Measurements from ENCODE around the gene PDS5A. TPM values are rescaled to one million over a fixed set of nuclear protein-coding genes. Genes with fewer than 3 reads are reported as not detected.

Gene PDS5A
- polyA plus RNA-seq, 6 donors from 2014 or later = 34.6 to 58.1 (median 41.0) TPM

DNA sequence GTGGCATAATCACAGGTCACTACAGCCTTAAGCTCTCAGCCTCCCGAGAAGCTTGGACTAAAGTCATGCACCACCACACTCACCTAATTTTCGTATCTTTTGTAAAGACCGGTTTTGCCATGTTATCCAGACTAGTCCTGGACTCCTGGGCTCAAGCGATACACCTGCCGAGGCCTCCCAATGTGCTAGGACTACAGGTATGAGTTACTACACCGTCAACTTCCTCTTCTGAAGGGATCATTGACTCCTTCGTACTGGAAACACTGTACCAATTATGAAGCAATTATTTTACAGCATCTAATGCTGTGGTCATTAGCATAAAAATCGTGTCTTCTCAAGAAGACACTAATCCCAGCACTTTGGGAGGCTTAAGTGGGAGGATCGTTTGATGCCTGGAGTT is 35.2 kb downstream of the PDS5A start:
- H3K4me1 Mint-ChIP-seq = peaks cover 39 to 91% (median 51%) of the 10 kb centered on the region in 3 donors
- H3K27ac Mint-ChIP-seq = peak overlapping the region in 5 of 6 donors; percentile 3 to 100 (median 78)
- DNase-seq (no peak), ATAC-seq (ENCODE audit: low read depth in 2 of 2) (peak in 1 of 2 donors; percentile 17)
- no peaks in the 10 kb centered on the region for H3K27me3 Mint-ChIP-seq
- peak overlapping the region in 5 of 8 donors; percentile 13 to 73 (median 34) for H3K4me3 Mint-ChIP-seq
- H3K9me3 Mint-ChIP-seq = no peaks in the 10 kb centered on the region
- H3K36me3 Mint-ChIP-seq = no peaks in the 10 kb centered on the region

DNA sequence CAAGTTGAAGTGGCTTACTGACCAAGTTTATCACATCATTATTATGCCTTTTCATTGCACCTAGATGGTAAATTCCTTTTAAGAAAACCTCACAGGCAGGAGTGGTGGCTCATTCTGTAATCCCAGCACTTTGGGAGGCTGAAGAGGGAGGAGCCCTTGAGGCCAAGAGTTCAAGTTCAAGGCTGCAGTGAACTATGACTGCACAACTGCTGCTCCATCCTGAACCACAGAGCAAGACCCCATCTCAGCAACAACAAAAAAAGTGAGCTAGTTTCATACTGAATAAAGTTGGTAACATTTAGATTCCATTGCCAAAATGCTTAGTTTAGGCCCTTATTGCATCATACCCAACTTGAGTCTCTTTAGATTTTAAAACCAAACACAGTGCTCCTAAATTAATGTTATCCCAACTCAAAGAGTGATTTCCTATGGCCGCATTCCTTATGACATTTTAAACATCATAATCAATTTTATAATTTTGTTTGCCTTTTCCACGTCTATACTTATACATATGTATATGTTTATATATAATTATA is 36.0 kb downstream of the PDS5A start:
- no peak overlapping the region for H3K4me3 Mint-ChIP-seq
- no peaks in the 10 kb centered on the region for H3K36me3 Mint-ChIP-seq
- no peak for ATAC-seq (ENCODE audit: low read depth in 2 of 2)
- no peaks in the 10 kb centered on the region for H3K27me3 Mint-ChIP-seq
- H3K4me1 Mint-ChIP-seq = peaks cover 38 to 88% (median 48%) of the 10 kb centered on the region in 3 donors
- no peak for DNase-seq
- H3K9me3 Mint-ChIP-seq = no peaks in the 10 kb centered on the region
- peak overlapping the region in 3 of 6 donors; percentile 70 to 100 (median 78) for H3K27ac Mint-ChIP-seq

DNA sequence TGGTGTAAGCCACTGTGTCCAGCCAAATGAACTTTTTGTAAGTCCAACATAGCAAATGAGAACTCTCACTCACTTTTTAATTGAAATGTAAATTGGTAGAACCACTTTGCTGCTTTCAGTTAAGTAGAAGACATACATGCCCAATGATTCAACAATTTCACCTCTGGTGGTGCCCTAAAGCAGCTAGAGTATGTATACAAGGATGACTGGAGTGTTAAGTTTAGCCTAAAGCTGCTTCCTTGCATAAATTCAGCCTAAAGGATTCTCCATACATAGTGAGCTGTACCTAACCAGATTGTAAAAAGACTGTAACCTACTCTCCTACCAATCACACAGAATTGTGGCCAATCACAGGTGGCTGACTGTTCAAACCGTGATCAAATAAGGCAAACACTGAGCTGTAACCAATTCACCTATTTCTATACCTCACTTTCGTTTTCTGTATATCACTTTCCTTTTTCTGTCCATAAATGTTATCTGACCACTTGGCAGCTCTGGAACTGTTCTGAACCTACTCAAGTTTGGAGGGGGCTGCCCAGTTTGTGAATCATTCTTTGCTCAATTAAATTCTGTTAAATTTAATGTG is 39.9 kb downstream of the PDS5A start:
- no peaks in the 10 kb centered on the region for H3K9me3 Mint-ChIP-seq
- DNase-seq (no peak), ATAC-seq (ENCODE audit: low read depth in 2 of 2) (no peak)
- H3K4me1 Mint-ChIP-seq = peaks cover 40 to 83% (median 64%) of the 10 kb centered on the region in 3 donors
- H3K27me3 Mint-ChIP-seq = no peaks in the 10 kb centered on the region
- H3K4me3 Mint-ChIP-seq = no peak overlapping the region
- peak overlapping the region in 4 of 6 donors; percentile 19 to 59 (median 55) for H3K27ac Mint-ChIP-seq
- peaks cover 0 to 5% of the 10 kb centered on the region in 2 donors for H3K36me3 Mint-ChIP-seq

DNA sequence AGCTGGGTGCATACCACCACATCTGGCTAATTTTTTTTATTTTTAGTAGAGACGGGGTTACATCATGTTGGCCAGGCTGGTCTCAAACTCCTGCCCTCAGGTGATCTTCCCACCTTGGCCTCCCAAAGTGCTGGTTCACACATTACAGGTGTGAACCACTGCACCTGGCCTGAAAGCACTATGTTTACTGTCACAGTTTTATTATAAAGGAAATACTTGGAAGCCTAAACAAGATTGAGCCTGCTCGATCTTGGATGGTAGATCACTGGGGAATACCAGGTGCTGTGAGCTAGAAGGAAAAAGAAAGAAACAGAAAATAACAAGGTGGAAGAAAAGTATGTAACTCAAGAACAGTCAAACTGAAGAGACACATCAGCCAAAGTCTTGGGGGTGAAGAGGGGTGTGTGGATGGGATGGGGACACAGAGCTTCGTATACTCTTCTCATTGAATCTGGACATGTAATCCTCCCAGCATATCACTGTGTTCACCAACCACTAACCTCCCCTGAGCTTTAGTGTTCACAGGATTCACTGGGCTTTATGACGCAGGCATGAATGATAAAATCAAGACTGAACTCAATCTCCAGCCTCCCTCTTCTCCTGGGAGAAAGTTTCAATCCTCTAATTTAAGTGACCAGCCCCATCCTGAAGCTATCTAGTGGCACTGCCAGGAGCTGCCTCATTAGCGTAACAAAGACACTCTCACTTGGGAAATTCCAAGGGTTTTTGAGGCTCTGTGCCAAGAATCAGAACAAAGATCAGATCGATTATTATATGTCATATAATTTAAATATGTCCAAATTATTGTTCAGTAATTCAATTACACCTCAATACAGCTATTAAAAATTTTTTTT is 40.9 kb downstream of the PDS5A start:
- no peak for DNase-seq
- no peak overlapping the region for H3K4me3 Mint-ChIP-seq

DNA sequence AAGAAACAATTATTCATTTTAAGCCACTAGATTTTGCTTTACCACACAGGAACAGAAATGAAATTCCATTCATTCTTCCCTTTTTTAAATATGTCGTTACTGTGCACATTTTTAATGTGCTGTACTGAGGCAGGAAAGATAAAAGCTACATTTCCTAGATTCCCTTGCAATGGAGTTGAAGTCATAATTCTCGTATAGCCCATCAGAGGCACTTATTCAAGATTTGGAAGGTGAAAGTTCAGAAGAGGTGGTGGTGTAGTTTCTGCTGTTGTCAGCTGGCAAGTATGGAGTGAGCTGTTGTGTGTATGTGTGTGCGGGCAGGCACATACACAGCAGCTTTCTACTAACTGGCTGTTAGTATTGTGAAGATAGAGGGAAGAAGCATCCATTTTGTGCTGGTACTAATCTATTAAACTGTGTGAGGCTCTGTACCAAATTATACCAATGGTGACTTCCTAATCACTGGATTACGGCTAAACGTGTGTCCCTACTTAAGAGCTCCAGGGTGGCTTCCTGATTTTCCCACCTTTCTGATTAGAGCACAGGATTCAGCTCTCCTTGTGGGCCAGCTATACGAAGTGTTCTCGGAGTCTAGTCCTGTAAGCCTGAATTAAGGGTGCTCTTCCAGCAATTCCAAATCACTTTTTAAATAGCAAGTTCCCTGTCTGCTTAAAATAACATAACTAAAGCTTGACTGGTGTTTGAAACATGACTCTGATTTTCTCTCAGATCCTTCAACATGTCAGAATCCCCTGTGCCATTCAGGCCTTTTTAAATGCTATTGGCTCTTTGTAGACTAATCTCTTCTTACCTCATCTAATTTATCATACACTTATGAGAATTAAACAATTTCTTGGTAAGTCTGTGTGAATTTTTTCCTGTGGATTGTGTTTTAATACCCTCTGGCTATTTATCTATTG is 43.8 kb downstream of the PDS5A start:
- Mint-ChIP-seq H3K27me3 (no peaks in the 10 kb centered on the region), H3K4me1 (peaks cover 35 to 78% (median 57%) of the 10 kb centered on the region in 3 donors), H3K4me3 (peak overlapping the region in 1 of 8 donors; percentile 45), H3K36me3 (peaks cover 0 to 5% of the 10 kb centered on the region in 2 donors), H3K27ac (peak overlapping the region; percentile 6 to 93 (median 72)), H3K9me3 (no peaks in the 10 kb centered on the region)
- ATAC-seq (ENCODE audit: low read depth in 2 of 2) (no peak), DNase-seq (no peak)

More for the DNA sequence above, 40.9 kb downstream of the PDS5A start:
- peaks cover 36 to 84% (median 61%) of the 10 kb centered on the region in 3 donors for H3K4me1 Mint-ChIP-seq
- no peak for ATAC-seq (ENCODE audit: low read depth in 2 of 2)
- H3K36me3 Mint-ChIP-seq = peaks cover 0 to 5% of the 10 kb centered on the region in 2 donors
- H3K27me3 Mint-ChIP-seq = no peaks in the 10 kb centered on the region
- no peaks in the 10 kb centered on the region for H3K9me3 Mint-ChIP-seq
- H3K27ac Mint-ChIP-seq = peak overlapping the region in 5 of 6 donors; percentile 63 to 95 (median 69)

DNA sequence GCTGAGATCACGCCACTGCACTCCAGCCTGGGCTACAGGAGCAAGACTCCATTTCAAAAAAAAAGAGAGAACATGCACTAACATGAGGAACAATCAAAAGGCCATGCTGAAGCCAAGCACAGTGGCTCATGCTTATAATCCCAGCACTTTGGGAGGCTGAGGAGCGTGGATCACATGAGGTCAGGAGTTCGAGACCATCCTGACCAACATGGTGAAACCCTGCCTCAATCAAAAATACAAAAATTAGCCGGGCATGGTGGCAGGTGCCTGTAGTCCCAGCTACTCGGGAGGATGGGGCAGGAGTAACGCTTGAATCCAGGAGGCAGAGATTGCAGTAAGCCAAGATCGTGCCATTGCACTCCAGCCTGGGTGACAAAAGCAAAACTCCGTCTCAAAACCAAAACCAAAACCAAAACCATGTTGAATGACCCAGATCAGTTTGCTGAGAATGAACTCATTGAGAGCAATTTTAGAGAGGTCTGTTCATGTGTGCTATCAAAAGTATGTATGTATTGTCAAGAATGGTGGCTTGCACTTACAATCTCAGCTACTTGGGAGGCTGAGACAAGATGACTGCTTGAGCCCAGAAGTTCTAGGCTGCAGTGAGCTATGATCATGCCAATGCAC is 44.8 kb downstream of the PDS5A start:
- no peak for DNase-seq
- H3K4me1 Mint-ChIP-seq = peaks cover 32 to 70% (median 53%) of the 10 kb centered on the region in 3 donors

DNA sequence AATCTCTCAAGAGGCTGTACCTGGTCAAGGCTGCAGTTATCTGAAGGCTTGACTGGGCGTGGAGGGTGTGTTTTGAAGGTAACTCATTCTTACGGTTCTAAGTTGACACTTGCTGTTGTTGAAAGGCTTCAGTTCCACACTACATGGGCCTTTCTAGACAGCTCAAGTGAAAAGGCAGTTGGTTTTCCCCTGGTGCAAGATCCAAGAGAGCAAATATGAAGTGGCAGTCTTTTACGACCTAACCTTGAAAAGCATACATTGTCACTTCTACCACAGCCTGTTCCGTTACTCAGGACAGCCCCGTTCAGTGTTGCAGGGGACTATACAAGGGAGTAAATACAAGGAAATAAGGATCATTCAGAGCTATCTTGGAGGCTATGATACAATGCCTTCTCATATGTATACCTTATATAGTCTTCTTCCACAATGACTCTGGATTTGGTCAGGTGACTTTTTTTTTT is 46.2 kb downstream of the PDS5A start:
- peak overlapping the region; percentile 3 to 94 (median 72) for H3K27ac Mint-ChIP-seq
- H3K4me1 Mint-ChIP-seq = peaks cover 23 to 59% (median 43%) of the 10 kb centered on the region in 3 donors
- H3K36me3 Mint-ChIP-seq = peaks cover 0 to 17% of the 10 kb centered on the region in 2 donors
- DNase-seq = no peak
- ATAC-seq (ENCODE audit: low read depth in 2 of 2) = peak in 1 of 2 donors; percentile 16
- H3K4me3 Mint-ChIP-seq = no peak overlapping the region
- no peaks in the 10 kb centered on the region for H3K9me3 Mint-ChIP-seq
- H3K27me3 Mint-ChIP-seq = no peaks in the 10 kb centered on the region

More for the DNA sequence above, 44.8 kb downstream of the PDS5A start:
- Mint-ChIP-seq H3K36me3 (peaks cover 0 to 7% of the 10 kb centered on the region in 2 donors), H3K27me3 (no peaks in the 10 kb centered on the region), H3K9me3 (no peaks in the 10 kb centered on the region), H3K27ac (peak overlapping the region in 3 of 6 donors; percentile 66 to 93 (median 78)), H3K4me3 (peak overlapping the region in 5 of 8 donors; percentile 12 to 44 (median 29))
- peak; percentile 48 to 61 for ATAC-seq (ENCODE audit: low read depth in 2 of 2)

DNA sequence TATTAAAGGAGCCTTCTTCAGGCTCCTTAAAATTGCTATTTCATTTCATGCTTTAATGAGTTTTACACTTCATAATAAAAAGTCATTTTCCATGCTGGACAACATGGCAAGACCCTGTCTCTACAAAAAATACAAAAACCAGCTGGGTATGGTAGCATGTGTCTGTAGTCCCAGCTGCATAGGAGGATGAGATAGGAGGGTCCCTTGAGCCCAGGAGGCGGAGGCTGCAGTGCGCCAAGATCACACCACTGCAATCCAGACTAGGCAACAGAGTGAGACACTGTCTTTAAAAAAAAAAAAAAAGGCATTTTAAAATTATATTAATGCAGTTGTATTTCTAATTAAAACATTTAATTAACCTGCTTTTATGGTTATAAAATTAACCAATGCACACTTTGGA is 49.2 kb downstream of the PDS5A start:
- DNase-seq = no peak
- no peaks in the 10 kb centered on the region for H3K9me3 Mint-ChIP-seq
- H3K4me1 Mint-ChIP-seq = peaks cover 15 to 36% (median 16%) of the 10 kb centered on the region in 3 donors
- peaks cover 0 to 18% of the 10 kb centered on the region in 2 donors for H3K36me3 Mint-ChIP-seq
- no peaks in the 10 kb centered on the region for H3K27me3 Mint-ChIP-seq
- H3K27ac Mint-ChIP-seq = peak overlapping the region in 1 of 6 donors; percentile 82
- ATAC-seq (ENCODE audit: low read depth in 2 of 2) = no peak
- no peak overlapping the region for H3K4me3 Mint-ChIP-seq

DNA sequence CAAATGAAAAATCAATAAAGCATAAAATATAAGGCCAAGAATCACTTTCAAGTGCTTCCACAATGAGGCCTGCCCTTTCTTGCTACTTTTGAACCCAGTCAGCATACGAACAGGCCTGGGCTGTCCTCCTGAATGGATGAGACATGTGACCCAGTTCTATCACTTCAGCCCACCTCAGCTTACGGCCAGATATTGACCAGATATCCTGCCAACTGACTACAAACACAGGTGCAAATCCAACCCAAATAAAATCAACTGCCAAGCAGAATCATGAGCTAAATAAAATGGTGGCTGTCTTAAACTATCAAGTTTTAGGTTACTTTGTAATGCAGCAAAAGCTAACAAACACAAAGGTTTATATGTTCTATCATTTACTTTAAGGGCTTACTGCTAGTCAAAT is 53.7 kb downstream of the PDS5A start:
- no peak for DNase-seq
- Mint-ChIP-seq H3K4me3 (no peak overlapping the region), H3K27me3 (no peaks in the 10 kb centered on the region), H3K9me3 (no peaks in the 10 kb centered on the region), H3K4me1 (peaks cover 0 to 3% (median 0%) of the 10 kb centered on the region in 3 donors), H3K36me3 (peaks cover 0 to 18% of the 10 kb centered on the region in 2 donors), H3K27ac (peak overlapping the region in 3 of 6 donors; percentile 79 to 93 (median 84))
- ATAC-seq (ENCODE audit: low read depth in 2 of 2) = no peak

DNA sequence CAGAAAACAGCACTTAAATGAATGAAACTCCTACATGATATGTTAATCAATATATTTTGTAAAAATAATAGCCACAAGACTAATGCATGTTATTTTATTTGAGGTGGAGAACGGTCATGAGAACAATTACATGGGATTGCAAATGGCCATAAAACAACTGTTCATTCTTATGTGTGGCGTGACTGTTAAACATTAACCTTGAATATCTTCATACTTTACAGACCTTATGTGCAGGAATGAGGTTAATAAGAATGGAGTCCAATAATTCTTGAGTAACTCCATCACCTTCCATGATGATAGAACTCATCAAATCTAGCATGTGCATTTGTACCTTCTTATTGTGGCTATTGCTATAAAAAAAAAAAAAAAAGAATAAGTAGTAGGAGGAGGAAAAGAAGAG is 55.3 kb downstream of the PDS5A start:
- Mint-ChIP-seq H3K4me3 (no peak overlapping the region), H3K27me3 (no peaks in the 10 kb centered on the region), H3K9me3 (no peaks in the 10 kb centered on the region), H3K4me1 (no peaks in the 10 kb centered on the region), H3K27ac (peak overlapping the region in 2 of 6 donors; percentile 29 to 80), H3K36me3 (peaks cover 0 to 11% of the 10 kb centered on the region in 2 donors)
- DNase-seq (no peak), ATAC-seq (ENCODE audit: low read depth in 2 of 2) (no peak)

DNA sequence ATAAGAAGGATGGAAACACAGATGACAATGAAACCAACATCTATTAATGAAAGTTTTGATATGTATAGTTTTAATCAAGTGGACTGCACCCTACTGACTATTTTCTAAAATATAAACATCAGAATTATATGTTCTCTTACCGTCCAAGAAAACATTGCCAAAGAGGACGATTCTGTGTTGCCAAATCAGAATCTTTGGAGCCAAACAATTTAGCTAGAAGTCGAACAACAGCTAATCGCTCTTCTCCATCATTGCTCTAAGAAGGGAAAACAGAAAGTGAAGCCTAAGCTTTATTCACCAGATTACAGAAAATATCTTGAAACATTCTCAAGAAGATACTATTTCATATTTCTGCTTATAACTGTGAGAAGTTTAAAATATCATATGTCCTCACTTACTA is 64.2 kb downstream of the PDS5A start:
- H3K36me3 Mint-ChIP-seq = no peaks in the 10 kb centered on the region
- H3K4me3 Mint-ChIP-seq = no peak overlapping the region

DNA sequence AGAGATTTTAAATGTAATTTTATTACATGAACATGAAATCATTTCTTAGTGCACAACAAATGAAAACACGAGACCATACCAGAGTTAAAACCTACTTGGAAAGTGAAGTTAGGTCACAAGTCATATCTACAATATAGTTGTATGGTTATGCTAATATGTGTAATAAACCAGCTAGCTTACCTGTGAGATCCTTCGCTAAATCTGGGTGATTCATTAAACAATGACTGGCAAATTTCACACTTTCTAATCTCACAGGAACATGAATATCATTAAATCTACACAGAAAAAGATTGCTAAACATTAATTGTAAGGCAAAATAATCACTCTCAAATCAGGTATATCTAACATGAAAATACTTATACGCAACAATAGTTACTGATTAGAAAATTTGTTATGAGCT is 67.6 kb downstream of the PDS5A start:
- Mint-ChIP-seq H3K4me1 (peaks cover 0 to 4% (median 0%) of the 10 kb centered on the region in 3 donors), H3K27ac (peak overlapping the region in 1 of 6 donors; percentile 75), H3K4me3 (no peak overlapping the region), H3K9me3 (no peaks in the 10 kb centered on the region), H3K36me3 (peaks cover 0 to 12% of the 10 kb centered on the region in 2 donors), H3K27me3 (no peaks in the 10 kb centered on the region)
- DNase-seq (no peak), ATAC-seq (ENCODE audit: low read depth in 2 of 2) (no peak)

More for the DNA sequence above, 64.2 kb downstream of the PDS5A start:
- Mint-ChIP-seq H3K9me3 (no peaks in the 10 kb centered on the region), H3K27ac (no peak overlapping the region), H3K4me1 (no peaks in the 10 kb centered on the region), H3K27me3 (no peaks in the 10 kb centered on the region)
- ATAC-seq (ENCODE audit: low read depth in 2 of 2) = no peak
- no peak for DNase-seq

All from naive B cell (primary cell).